ENCODE results near the gene VAMP5.
"Not testable (repeated sequence)": the region's sequence is repeated elsewhere in the genome, so short reads cannot be mapped to it uniquely, and the experiment has no call there.

Gene VAMP5

DNA sequence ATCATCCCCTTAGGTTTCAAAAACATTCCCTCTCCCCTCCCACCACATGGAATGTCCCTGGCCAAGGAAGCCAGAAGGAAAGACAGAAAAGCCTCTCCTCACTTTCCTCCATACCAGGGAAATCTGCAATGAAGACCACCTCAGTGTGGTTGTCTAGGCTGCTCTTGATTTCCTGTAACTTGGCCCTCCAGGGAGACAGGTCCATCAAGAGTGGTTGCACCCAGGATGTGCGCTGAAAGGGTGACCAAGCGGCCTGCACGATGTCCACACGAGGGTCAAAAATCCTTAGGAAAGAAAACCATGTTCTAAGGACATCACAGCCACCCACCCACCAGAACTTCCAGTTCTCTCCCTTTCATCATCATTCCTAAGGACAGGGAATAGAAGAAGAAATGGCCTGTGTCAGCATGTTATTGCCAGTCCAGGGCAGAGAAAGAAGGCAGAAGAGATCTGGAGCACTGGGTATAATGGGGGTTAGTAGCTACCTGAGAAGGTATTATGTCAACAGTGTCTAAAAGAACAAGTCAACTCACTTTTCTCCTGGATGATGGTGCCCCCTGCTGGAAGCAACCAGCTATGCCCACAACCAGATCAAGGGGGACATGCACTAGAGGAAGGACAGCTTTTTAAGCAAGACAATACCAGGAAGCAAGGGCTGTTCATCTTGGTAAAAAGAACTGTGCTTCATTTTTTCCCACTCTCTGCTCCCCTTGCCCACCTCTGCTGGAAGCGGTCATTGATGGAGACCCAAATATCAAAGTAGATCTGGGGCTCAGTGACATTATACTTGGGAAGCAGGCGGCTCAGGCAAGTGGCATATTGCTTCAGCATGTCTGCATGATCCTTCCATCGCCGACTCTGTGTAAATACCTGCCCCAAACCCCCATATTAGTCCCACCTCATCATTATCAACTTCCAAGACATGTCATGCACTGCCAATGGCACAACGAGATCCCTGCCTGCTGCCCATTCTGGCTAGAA lies 32.2 kb upstream of the VAMP5 start:
- DNase-seq: peak; percentile 75

DNA sequence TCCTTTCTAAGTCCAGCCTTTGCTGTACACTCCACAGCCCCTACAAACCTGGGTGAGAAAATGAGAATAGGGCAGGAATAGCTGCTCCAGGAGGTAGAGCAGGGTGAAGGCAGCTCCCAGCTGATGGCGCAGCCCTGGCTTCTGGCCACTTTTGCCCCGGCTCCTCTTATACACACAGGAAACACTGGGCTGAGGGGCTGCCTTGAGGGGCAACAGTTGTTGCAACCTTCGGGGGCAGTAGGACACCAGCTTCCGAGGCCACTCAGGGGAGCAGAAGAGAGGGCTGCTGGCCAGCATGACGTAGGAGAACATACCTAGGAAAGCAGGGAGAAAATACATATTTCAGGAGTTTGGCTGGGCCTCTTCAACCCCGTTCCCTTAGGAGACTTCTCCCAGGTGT lies 31.0 kb upstream of the VAMP5 start:
- no peak for DNase-seq

DNA sequence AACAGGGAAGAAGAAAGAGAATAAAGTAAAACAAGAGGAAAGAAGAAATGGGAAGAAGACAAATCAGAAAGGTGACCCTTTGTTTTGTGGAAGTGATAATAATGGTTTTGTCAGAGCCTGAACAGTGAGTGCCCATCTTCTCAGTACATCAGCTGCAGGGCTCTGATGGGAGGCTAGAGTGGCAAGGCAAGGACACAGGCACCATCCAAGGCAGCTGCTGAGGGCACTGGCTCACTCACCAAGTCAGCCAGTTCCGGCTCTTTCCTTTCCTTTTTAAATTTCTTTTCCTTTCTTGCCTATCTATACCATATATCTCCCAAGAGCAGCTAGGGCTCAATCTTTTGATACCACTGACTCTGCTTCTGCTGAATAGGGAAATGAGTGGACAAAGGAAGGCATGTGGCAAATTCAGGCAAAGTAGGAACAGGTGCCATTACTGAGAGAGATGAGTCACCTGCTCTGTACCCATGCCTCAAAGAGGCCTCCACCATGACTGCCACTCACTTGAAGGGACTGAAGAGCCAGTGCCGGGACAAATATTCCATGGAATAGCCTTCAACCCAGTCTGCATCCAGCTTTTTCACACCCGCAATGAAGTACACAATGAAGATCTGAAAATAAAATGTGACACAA lies 29.1 kb upstream of the VAMP5 start:
- no peak for DNase-seq

- DNase-seq: no peak
Observed at GRCh38 chr2:85557130-85557529, 27.1 kb upstream of the VAMP5 start.

DNA sequence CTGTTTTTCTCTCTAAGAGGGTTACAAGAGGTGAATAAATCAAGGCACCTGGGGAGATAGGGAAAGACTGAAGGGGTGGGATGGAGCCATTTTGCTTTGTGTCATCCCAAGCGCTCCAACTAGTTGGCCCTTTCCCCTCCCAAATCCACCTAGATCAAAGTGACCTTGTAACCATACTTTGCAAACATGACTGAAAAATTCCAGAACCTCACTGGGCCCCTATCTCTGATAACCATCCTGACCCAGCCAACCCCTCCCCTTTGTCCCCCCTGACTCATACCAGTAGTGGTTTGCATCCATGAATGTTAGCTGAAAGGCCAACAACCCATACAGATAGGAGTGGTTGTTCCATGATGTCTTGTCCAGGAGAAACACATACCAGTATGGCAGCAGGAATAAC lies 26.1 kb upstream of the VAMP5 start:
- no peak for DNase-seq

DNA sequence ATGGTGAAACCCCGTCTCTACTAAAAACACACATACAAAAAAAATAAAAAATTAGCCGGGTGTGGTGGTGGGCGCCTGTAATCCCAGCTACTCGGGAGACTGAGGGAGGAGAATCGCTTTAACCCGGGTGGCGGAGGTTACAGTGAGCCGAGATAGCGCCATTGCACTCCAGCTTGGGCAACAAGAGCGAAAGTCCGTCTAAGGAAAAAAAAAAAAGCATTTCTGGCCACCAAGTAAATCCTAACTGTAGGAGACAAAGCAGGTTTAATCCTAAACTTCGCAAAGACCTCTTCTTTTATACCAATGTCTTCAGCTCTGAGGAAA lies 23.9 kb upstream of the VAMP5 start:
- not testable (repeated sequence) for DNase-seq

GRCh38 chr2:85560812-85561279 lies 23.4 kb upstream of the VAMP5 start:
- no peak for DNase-seq

DNA sequence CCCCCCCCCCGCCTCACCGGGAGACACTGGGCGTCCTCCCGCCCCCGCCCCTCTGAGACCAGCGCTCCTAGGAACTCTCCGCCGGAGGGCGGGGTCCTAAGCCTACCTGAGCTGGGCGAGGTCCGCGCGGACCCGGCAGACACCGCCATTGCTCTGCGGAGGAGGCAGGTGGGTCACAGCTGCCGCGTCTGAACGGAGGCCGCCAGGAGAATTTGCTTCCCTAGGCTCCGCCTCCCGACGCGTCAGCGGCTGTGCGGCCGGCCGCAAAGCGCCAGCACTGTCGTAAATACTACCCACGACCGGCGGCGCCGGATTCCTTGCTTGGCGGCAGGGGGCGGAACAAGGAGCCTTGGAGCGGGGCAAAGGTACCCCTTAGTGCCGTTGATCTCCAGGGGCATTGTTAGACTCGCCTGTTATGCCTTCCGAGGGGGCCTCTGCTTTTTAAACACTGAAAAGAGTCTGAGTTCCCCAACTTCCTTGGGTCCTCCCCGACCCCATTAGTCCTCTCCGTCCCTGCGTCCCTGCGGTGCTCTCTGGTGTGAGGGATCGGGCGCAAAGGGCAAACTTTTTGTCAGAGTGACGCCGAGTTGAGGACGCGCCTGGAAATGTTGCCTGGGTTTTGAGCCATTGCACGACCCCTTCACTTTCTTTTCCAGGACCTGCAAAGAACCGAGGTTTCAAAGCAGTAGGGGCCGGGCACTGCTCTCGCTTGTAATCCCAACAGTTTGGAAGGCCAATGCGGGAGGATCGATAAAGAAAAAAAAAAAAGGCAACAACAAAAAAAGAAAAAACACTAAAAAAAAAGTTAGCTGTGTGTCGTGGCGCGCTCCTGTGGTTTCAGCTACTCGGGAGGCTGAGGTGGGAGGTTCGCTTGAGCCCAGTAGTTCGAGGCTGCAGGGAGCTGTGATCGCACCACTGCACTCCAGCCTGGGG lies 22.7 kb upstream of the VAMP5 start, which contains the start of gene GGCX:
Gene GGCX, minus strand, starts transcription at position 214 of the 933 bp plus-strand sequence. Its CDS starts 65 bp downstream, at position 149.
- DNase-seq: peak; percentile 97

DNA sequence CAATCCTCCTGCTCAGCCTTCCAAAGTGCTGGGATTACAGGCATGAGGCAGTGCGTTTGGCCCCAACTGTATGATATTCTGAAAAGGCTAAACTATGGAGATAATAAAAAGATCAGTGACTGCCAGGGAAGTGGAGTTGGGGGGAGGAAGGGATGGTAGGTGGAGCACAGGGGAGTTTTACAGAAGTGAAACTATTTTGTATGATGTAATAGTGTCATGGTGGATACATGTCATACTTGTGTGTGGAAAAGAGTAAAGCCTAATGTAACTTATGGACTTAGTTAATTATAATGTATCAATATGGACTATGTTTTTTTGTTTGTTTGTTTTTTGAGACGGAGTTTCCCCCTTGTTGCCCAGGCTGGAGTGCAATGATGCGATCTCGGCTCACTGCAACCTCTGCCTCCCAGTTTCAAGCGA lies 20.1 kb upstream of the VAMP5 start:
- no peak for DNase-seq

DNA sequence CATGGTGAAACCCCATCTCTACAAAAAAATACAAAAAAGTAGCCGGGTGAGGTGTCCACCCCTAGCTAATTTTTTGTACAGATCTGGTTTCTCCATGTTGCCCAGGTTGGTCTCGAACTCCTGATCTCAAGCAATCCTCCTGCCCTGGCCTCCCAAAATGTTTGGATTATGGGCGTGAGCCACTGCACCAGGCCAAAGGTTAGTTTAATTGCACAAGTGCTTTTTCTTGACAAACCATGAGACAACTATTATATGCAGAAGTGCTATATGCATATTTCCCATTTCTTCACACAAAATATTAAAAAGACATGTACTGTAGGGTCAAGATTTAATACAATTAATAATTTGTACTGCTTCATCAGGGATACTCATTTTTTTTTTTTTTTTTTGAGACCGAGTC lies 18.0 kb upstream of the VAMP5 start:
- no peak for DNase-seq

DNA sequence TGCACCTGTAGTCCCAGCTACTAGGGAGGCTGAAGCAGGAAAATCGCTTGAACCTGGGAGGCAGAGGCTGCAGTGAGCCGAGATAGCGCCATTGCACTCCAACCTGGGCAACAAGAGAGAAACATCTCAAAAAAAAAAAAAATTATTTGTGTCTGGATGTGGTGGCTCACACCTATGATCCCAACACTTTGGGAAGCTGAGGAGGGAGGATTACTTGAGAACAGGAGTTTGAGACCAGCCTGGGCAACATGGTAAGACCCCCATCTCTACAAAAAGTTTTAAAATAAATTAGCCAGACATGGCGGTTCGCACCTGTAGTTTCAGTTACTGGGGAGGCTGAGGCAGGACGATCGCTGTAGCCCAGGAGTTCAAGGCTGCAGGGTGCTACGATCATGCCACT lies 8.5 kb upstream of the VAMP5 start:
- no peak for DNase-seq

- DNase-seq: no peak
Observed at GRCh38 chr2:85577063-85577385, 7.2 kb upstream of the VAMP5 start.

DNA sequence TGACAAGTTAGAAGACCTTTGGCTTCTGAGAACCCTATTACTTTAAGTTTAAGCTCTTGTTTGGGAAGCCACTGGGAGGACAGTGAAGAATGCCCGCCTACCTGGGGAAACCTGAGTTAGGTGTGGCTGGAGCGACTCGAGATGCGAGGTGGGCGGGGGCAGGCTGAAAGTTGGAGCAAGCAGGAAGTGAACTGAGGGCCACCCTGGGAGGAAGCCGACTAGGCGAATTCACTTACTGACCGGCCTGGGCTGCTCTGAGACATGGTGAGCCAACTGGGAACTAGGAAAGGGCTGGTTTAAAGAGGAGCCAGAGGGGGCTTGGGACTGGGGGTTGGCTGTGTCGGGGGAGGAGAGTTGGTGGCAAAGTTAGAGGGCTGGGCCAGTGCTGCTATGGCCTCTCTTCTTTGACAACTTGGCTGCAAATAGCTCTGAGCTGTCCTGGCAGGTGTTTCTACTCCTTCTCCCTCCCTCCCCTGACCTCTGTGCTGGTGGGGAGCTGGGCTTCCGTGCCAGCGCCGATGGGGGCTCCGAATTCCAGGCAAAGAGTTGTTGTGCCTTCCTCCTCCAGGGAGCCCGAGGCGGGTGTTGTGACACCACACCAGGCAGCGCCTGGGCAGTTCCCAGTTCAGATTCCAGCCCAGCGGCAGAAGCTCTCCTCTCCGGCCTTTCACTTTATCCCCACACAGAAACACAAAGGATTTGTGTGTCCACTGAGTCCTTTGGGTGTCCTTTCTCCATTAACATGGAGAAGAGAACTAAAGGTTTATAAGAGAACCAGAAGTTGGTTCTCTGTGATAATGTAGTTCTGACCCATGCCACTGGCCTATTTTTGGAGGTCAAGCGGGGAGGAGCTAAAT lies 6.6 kb upstream of the VAMP5 start, which contains the start of gene VAMP8:
Gene VAMP8, plus strand, starts transcription at position 201 of the 857 bp plus-strand sequence. Its CDS starts 61 bp downstream, at position 262.
- DNase-seq: peak; percentile 35

- peak; percentile 62 for DNase-seq
Observed at GRCh38 chr2:85578243-85579180, 5.7 kb upstream of the VAMP5 start.

- DNase-seq: peak; percentile 37
Observed at GRCh38 chr2:85579266-85579935, 4.8 kb upstream of the VAMP5 start.

- DNase-seq: no peak
Observed at GRCh38 chr2:85580206-85580605, 4.0 kb upstream of the VAMP5 start.

DNA sequence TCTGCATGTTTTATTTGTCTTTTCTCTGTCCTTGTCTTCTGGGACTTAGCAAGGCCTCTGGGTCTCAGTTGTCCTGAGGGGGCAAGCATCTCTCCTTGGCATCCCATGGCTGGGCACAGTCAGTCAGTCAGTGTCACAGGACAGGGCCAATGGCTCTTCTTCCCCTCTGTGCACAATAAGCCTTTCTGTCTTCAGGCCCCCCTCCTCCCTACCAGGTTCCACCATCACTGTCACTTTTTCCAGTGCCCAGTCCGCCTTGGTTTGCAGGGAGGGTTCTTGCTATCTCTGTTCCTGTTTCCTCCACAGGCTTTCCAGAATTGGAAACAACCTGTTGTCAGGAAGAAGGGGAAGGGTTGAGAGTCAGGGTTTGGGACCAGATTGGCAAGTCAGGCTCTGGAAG lies 1.7 kb upstream of the VAMP5 start:
- DNase-seq: no peak

DNA sequence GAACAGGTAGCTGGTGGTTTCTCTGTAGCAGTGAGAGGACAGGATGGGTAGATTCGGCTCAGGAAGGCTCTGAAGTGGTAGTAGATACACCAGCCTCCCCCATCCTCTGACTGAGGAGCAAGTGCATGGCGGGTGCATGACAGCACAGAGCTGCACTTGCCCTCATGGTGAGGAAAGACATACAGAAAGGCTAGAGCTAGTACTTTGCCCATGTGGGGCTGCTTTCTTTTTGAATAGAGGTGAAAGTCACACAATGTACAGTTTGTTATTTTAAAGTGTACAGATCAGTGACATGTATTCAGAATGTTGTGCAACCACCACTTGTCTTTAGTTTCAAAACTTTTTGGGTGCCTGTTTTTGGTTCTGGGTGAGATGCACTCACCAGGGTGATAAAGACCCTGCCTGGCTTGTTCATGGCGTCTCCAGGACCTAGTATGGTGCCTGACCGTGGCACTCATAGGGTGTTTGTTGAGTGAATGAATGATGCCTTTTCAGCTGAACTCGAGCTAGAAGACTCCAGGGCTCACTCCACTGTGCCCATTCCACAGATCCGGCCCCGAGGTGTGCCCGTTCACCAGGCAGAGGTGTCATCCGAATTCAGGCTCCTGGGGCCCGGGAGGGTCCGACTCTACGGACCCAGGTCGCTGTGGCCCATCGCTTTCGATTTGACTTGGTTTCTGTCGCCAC lies 421 bp upstream of the VAMP5 start:
- DNase-seq: no peak

Measured in retina (tissue), 1 donor.